ENCODE results near the gene UTP11.

UTP11 gene

DNA sequence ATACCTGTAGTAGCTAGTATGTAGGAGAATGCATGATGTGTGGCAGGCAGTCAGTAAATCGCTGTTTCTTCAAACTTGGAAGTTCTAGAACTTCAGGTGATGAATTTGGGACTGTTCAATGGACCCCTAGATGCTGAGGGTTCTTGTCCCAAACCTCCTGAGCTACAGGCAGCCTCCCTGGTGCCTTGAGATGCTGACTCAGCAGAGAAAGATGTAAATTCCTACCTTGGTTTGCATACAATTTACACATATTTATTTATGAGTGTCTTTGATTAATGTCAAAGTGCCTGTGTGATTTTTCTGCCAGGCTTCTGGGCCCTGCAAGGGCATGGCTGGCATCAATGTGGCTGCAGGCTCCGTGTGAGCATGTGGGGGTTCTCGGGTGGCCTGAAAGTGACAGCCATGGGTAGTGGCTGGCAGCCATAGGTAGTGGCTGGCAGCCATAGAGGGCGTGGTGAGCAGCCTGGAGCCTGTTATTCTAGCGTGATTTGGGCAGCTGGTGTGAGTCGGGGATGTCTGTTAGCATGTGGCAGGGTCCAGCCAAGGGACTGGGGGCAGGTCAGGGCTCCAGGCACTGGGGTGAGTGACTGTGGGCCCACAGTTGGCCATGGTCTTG is 47.2 kb downstream of the UTP11 start:
- H3K4me3 ChIP-seq (ENCODE audit: low read depth, low read length) = no peak overlapping the region
- TF ChIP-seq, protein P1, sequence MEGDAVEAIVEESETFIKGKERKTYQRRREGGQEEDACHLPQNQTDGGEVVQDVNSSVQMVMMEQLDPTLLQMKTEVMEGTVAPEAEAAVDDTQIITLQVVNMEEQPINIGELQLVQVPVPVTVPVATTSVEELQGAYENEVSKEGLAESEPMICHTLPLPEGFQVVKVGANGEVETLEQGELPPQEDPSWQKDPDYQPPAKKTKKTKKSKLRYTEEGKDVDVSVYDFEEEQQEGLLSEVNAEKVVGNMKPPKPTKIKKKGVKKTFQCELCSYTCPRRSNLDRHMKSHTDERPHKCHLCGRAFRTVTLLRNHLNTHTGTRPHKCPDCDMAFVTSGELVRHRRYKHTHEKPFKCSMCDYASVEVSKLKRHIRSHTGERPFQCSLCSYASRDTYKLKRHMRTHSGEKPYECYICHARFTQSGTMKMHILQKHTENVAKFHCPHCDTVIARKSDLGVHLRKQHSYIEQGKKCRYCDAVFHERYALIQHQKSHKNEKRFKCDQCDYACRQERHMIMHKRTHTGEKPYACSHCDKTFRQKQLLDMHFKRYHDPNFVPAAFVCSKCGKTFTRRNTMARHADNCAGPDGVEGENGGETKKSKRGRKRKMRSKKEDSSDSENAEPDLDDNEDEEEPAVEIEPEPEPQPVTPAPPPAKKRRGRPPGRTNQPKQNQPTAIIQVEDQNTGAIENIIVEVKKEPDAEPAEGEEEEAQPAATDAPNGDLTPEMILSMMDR (IDR thresholded peaks at IDR 0.05; ENCODE audit: borderline replicate concordance, insufficient read depth, low read depth, low read length) = no peak

DNA sequence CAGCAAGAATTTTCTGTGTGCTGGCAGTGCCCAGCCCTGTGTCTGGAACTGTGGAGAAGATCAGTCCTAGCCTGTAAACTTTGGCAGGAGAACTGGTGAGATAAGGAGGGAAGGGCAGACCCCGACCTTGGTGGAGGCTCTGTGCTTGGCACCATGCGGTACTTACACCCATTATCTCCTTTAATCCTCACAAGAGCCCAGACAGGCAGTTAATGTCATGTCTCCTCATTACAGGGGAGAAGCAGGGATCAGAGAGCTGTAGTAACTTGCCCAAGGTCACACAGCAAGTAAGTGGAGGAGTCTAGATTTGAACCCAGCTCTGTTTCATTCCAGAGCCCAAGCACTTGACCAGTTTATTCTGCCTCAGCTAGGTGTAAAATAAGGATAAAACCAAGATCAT is 48.0 kb downstream of the UTP11 start:
- TF ChIP-seq, protein P1 (IDR thresholded peaks at IDR 0.05; ENCODE audit: borderline replicate concordance, insufficient read depth, low read depth, low read length) = no peak
- no peak overlapping the region for H3K4me3 ChIP-seq (ENCODE audit: low read depth, low read length)

DNA sequence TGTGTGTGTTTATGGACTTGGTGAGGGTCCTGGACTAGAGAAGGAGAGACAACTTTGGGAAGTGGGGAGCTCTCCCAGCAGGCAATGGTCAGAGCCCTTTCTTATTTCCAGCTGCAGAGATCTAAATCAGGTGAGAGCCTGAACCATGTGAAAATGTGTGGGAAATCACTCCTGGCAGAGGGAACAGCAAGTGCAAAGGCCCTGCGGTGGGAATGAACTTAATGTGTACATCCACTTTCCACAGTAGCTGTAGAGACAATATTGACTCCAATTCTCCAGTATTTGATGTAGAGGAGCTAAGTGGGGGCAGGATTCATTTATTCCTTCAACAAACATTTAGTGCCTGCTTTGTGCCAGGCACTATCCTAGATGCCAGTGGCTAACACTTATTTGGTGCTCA is 48.8 kb downstream of the UTP11 start:
- TF ChIP-seq, protein P1 (IDR thresholded peaks at IDR 0.05; ENCODE audit: borderline replicate concordance, insufficient read depth, low read depth, low read length) = no peak
- no peak overlapping the region for H3K4me3 ChIP-seq (ENCODE audit: low read depth, low read length)

DNA sequence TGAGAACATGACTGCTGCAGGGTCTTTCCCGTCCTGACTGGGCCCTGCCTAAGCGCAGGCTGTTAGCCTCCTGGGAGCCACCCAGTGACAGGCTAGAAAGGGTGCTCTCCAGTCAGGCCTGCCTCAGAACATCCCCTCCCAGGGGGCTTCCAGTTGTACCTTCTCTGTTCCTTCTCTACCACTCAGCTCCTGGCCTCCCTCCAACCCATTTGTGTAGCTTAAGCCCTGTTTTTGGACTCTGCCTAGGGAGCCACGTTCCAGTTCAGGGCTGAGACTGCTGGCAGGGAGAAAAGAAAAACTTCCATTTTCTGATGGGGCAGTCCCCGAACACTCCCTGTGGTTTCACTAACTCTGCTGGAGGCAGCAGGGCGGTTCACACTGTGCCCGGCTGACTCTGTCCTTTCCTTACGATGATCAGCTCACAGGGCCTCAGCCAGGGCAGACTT is 49.4 kb downstream of the UTP11 start:
- TF ChIP-seq, protein P1 (IDR thresholded peaks at IDR 0.05; ENCODE audit: borderline replicate concordance, insufficient read depth, low read depth, low read length) = no peak
- H3K4me3 ChIP-seq (ENCODE audit: low read depth, low read length) = no peak overlapping the region

DNA sequence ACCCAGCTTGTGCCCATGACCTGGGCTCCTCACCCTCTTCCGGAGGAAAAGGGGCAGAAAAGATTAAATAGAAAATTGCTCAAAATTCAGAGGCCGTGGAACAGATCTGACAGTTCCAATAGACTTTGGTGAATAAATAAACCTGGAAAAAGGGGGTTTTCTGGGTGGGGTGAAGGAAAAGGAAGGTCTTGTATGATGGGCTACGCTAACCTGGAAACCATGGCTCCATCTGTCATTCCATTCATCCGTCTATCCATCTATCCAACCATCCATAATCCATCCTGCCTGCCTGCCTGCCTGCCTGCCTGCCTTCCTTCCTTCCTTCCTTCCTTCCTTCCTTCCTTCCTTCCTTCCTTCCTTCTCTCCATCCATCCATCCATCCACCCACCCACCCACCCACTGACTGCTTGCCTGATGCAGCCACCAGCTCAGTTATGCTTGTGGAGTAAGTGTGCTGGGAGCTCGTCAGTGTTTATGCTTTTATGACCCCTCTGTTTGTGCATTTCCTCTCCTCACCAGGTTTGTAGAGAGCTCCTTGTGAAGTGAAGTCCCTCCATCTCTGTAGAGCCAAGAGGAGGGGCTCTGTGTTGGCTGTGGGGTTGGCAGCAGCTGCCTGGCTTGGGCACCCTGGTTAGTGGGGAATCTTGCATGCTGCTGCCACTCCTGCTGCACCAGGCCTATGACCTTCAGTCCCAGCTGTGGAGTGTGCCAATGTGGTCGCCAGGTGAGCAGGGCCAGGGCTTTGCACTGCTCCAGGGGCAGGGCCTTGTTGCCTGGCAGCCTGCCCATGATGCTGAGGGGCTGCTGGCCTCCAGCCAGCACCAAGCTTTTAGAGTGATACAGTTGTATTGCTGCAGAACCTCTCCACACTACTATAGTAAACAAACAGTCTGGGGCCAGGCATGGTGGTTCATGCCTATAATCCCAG is 50.1 kb downstream of the UTP11 start:
- TF ChIP-seq, protein P1 (IDR thresholded peaks at IDR 0.05; ENCODE audit: borderline replicate concordance, insufficient read depth, low read depth, low read length) = no peak
- no peak overlapping the region for H3K4me3 ChIP-seq (ENCODE audit: low read depth, low read length)

DNA sequence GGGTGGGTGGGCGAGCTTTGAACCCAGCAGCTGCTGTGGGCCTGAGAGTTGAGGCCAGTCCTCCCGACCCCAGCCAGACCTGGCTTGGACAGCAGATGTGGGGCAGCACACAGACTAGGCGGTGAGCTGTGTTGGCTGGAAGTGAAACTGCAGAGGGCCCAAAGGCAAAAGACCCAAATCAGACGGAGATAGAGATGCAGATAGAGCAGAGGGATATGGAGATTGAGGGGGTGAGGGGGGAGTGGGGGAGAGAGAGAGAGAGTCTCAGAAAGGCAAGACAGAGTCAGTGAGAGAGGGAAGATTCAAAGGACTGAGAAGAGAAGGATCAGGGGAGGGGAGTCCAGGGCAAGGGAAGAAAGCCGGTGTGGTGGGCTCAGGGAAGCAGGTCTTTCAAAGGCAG is 51.1 kb downstream of the UTP11 start:
- no peak overlapping the region for H3K4me3 ChIP-seq (ENCODE audit: low read depth, low read length)

More for the DNA sequence above, 51.1 kb downstream of the UTP11 start:
- TF ChIP-seq, protein P1 (IDR thresholded peaks at IDR 0.05; ENCODE audit: borderline replicate concordance, insufficient read depth, low read depth, low read length) = no peak
